NCI-H2107 treated with DMSO at 0.1 percent for 48 hours (cell line): ENCODE measurements around the gene LRRK1.

Source experiments
- DNase-seq: peaks from one replicate; lab custom pipeline; 2025; ENCODE audit not compliant: unreplicated experiment; lab: John Stamatoyannopoulos, UW

The LRRK1 gene

GRCh38 chr15:101107101-101107500 is 187.9 kb downstream of the LRRK1 start:
- DNase-seq, result no peak

GRCh38 chr15:101107625-101108460 is 188.7 kb downstream of the LRRK1 start:
- DNase-seq, result no peak

GRCh38 chr15:101108461-101108775 is 189.3 kb downstream of the LRRK1 start:
- no peak for DNase-seq

- DNase-seq, result no peak
These were observed 189.6 kb downstream of the LRRK1 start for GRCh38 chr15:101108791-101109190.

GRCh38 chr15:101110681-101111569 is 191.8 kb downstream of the LRRK1 start:
- no peak for DNase-seq

GRCh38 chr15:101111570-101112262 is 192.6 kb downstream of the LRRK1 start:
- DNase-seq, result no peak

- DNase-seq, result no peak
These were observed 193.4 kb downstream of the LRRK1 start for GRCh38 chr15:101112336-101113113.

GRCh38 chr15:101113114-101114005 is 194.2 kb downstream of the LRRK1 start:
- DNase-seq, result no peak

GRCh38 chr15:101114166-101114565 is 195.0 kb downstream of the LRRK1 start:
- no peak for DNase-seq

GRCh38 chr15:101114610-101115009 is 195.5 kb downstream of the LRRK1 start:
- DNase-seq, result no peak

GRCh38 chr15:101115393-101115785 is 196.2 kb downstream of the LRRK1 start:
- no peak for DNase-seq

GRCh38 chr15:101115786-101116680 is 196.9 kb downstream of the LRRK1 start:
- DNase-seq, result no peak

GRCh38 chr15:101116681-101116976 is 197.5 kb downstream of the LRRK1 start:
- DNase-seq, result no peak

GRCh38 chr15:101118116-101118515 is 199.0 kb downstream of the LRRK1 start:
- DNase-seq, result no peak

GRCh38 chr15:101118615-101119014 is 199.5 kb downstream of the LRRK1 start:
- no peak for DNase-seq

- DNase-seq, result no peak
These were observed 200.0 kb downstream of the LRRK1 start for GRCh38 chr15:101119181-101119580.
